ENCODE results near the gene WDFY3. TPM values are rescaled to one million over a fixed set of nuclear protein-coding genes. Genes with fewer than 3 reads are reported as not detected.

WDFY3 gene
- total and polyA plus RNA-seq, 7 donors: 3.2 to 54.2 (median 38.2) TPM

DNA sequence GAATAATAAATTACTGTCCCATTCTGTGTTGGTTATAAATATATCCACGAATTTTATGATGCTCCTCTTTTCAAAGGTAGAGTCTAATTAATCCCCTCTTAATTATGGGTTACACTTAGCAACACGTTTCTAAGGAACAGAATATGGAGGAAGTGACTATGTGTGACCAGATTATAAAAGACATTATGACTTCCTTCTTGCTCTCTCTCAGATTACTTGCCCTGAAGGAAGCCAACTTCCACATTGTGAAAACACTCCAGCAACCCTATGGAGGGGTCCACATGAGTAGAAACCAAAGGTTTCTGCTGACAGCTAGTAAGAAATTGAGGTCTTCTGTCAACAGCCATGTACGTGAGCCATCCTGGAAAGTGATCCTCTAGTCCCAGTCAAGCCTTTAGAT is 59.3 kb downstream of the WDFY3 start:
- Histone ChIP-seq H3K9me3 (no peaks in the 10 kb centered on the region), H3K4me1 (peaks cover 4% of the 10 kb centered on the region), H3K27me3 (ENCODE audit: insufficient read depth in 3 of 3, low read length in 2 of 3) (no peaks in the 10 kb centered on the region), H3K36me3 (ENCODE audit: insufficient read depth in 1 of 2, low read depth in 1 of 2) (no peaks in the 10 kb centered on the region), H3K4me3 (no peak overlapping the region), H3K27ac (no peak overlapping the region)
- ATAC-seq (no peak), DNase-seq (no peak)
- TF ChIP-seq, protein P1, sequence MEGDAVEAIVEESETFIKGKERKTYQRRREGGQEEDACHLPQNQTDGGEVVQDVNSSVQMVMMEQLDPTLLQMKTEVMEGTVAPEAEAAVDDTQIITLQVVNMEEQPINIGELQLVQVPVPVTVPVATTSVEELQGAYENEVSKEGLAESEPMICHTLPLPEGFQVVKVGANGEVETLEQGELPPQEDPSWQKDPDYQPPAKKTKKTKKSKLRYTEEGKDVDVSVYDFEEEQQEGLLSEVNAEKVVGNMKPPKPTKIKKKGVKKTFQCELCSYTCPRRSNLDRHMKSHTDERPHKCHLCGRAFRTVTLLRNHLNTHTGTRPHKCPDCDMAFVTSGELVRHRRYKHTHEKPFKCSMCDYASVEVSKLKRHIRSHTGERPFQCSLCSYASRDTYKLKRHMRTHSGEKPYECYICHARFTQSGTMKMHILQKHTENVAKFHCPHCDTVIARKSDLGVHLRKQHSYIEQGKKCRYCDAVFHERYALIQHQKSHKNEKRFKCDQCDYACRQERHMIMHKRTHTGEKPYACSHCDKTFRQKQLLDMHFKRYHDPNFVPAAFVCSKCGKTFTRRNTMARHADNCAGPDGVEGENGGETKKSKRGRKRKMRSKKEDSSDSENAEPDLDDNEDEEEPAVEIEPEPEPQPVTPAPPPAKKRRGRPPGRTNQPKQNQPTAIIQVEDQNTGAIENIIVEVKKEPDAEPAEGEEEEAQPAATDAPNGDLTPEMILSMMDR (IDR thresholded peaks at IDR 0.05): no peak
- 70 to 82% (median 71%) methylated on average over 3 of the region's 3 CpGs for whole genome bisulfite sequencing, 3 donors
- intact Hi-C loops (cut with DNase I): no loop called here

DNA sequence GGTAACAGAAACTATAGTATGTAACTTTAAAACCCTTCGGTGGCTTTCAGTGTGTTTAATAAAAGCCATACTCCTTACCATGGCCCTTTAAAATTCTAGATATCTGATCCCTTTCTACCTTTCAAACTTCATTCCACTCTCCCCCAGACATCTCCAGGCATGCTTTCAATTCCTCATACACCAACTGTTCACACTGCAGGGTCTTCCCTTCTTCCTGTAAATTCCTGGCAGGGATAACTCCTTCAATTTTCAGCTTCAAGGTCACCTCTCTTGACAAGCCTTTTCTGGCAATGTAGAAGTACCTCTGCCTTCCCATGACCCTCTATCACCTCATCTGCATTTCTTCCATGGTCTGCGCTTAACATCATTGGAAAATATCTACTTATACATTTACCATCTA is 60.8 kb downstream of the WDFY3 start:
- TF ChIP-seq, protein P1 (IDR thresholded peaks at IDR 0.05): no peak
- no peak overlapping the region for H3K4me3 ChIP-seq
- H3K4me1 ChIP-seq: peaks cover 4% of the 10 kb centered on the region
- intact Hi-C loops (cut with DNase I): no loop called here
- no peak for DNase-seq
- no peaks in the 10 kb centered on the region for H3K9me3 ChIP-seq
- H3K36me3 ChIP-seq (ENCODE audit: insufficient read depth in 1 of 2, low read depth in 1 of 2): peaks cover 0 to 5% of the 10 kb centered on the region in 2 donors
- WGBS, 3 donors: 92 to 100% (median 96%) methylated on average over 2 of the region's 2 CpGs
- no peak overlapping the region for H3K27ac ChIP-seq
- ATAC-seq: no peak
- no peaks in the 10 kb centered on the region for H3K27me3 ChIP-seq (ENCODE audit: insufficient read depth in 3 of 3, low read length in 2 of 3)

GRCh38 chr4:84901740-84902281 is 64.7 kb downstream of the WDFY3 start:
- Histone ChIP-seq H3K9me3 (no peaks in the 10 kb centered on the region), H3K36me3 (ENCODE audit: insufficient read depth in 1 of 2, low read depth in 1 of 2) (peaks cover 0 to 6% of the 10 kb centered on the region in 2 donors), H3K4me3 (no peak overlapping the region), H3K4me1 (no peaks in the 10 kb centered on the region), H3K27me3 (ENCODE audit: insufficient read depth in 3 of 3, low read length in 2 of 3) (no peaks in the 10 kb centered on the region), H3K27ac (no peak overlapping the region)
- ATAC-seq: no peak
- WGBS, 3 donors: 83 to 91% (median 89%) methylated on average over 3 of the region's 3 CpGs
- intact Hi-C loops (cut with DNase I): no loop called here
- DNase-seq: no peak
- TF ChIP-seq, protein P1 (IDR thresholded peaks at IDR 0.05): no peak

- TF ChIP-seq, protein P1 (IDR thresholded peaks at IDR 0.05): no peak
- intact Hi-C loops (cut with DNase I): no loop called here
- ATAC-seq: no peak
- WGBS, 3 donors: 32 to 41% (median 37%) methylated on average over 3 of the region's 3 CpGs
- Histone ChIP-seq H3K27ac (no peak overlapping the region), H3K36me3 (ENCODE audit: insufficient read depth in 1 of 2, low read depth in 1 of 2) (peaks cover 0 to 6% of the 10 kb centered on the region in 2 donors), H3K9me3 (no peaks in the 10 kb centered on the region), H3K4me3 (no peak overlapping the region), H3K27me3 (ENCODE audit: insufficient read depth in 3 of 3, low read length in 2 of 3) (no peaks in the 10 kb centered on the region), H3K4me1 (no peaks in the 10 kb centered on the region)
- DNase-seq: no peak
Measured at GRCh38 chr4:84901173-84901572, 65.3 kb downstream of the WDFY3 start.

DNA sequence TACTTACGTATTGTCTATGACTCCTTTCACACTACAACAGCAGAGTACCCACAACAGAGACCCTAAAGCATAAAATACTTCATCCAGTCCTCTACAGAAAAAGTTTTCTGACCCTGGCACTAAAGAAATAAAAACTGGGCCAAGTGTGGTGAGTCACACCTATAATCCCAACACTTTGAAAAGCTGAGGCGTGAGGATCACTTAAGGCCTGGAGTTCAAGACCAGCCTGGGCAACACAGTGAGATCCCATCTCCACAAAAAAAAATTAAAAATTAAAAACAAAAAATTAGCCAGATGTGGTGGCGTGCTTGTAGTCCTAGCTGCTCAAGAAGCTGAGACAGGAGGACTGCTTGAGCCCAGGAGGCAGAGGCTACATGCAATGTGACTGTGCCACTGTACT is 66.9 kb downstream of the WDFY3 start:
- WGBS, 3 donors: 98 to 99% (median 98%) methylated on average over 3 of the region's 3 CpGs
- ATAC-seq: no peak

More for the DNA sequence above, 66.9 kb downstream of the WDFY3 start:
- intact Hi-C loops (cut with DNase I): no loop called here
- no peak overlapping the region for H3K4me3 ChIP-seq
- H3K27ac ChIP-seq: no peak overlapping the region
- H3K9me3 ChIP-seq: no peaks in the 10 kb centered on the region
- no peaks in the 10 kb centered on the region for H3K4me1 ChIP-seq
- TF ChIP-seq, protein P1 (IDR thresholded peaks at IDR 0.05): no peak
- DNase-seq: no peak
- H3K36me3 ChIP-seq (ENCODE audit: insufficient read depth in 1 of 2, low read depth in 1 of 2): peaks cover 0 to 6% of the 10 kb centered on the region in 2 donors
- no peaks in the 10 kb centered on the region for H3K27me3 ChIP-seq (ENCODE audit: insufficient read depth in 3 of 3, low read length in 2 of 3)

Measured in psoas muscle (tissue), 8 donors.